Karpas-422 (cell line): Measurements from ENCODE around the gene HACD2. TPM values are rescaled to one million over a fixed set of nuclear protein-coding genes. Genes with fewer than 3 reads are reported as not detected.
A peak's percentile ranks its signal among the peaks of the same experiment; 100 is the strongest.

Experiments
- DNase-seq: peaks from one replicate; pipeline ENCODE4 v3.0.0-alpha.2; 2015
- H2AFZ ChIP-seq: fragments of 200-600 bp; sonication (generic); 2 replicates; pipeline ENCODE4 v1.6.1; 2014; ENCODE audit warnings: antibody characterized with exemption, low read length, mixed read lengths
- H3K27ac ChIP-seq: fragments of 200-600 bp; sonication (generic); 2 replicates; pipeline ENCODE4 v1.5.1; 2014; ENCODE audit warnings: mild to moderate bottlenecking, low read length, moderate library complexity
- H3K27me3 ChIP-seq: fragments of 200-600 bp; sonication (generic); 2 replicates; pipeline ENCODE4 v1.6.1; 2014; ENCODE audit warnings: low read length, mixed read lengths
- H3K36me3 ChIP-seq: fragments of 200-600 bp; sonication (generic); 2 replicates; pipeline ENCODE4 v1.6.1; 2014; ENCODE audit warnings: low read length, mixed read lengths; ENCODE audit not compliant: insufficient read depth
- H3K4me1 ChIP-seq: fragments of 200-600 bp; sonication (generic); 2 replicates; pipeline ENCODE4 v1.6.1; 2014; ENCODE audit warnings: mild to moderate bottlenecking, low read length, mixed read lengths
- H3K4me2 ChIP-seq: fragments of 200-600 bp; sonication (generic); 2 replicates; pipeline ENCODE4 v1.6.1; 2014; ENCODE audit warnings: low read length, low read depth, mild to moderate bottlenecking; ENCODE audit not compliant: poor library complexity, severe bottlenecking
- H3K4me3 ChIP-seq: fragments of 200-600 bp; sonication (generic); 2 replicates; pipeline ENCODE4 v1.5.1; 2014; ENCODE audit warnings: mild to moderate bottlenecking, antibody characterized with exemption, low read length, mixed read lengths
- H3K79me2 ChIP-seq: fragments of 200-600 bp; sonication (generic); 2 replicates; pipeline ENCODE4 v1.6.1; 2014; ENCODE audit warnings: mild to moderate bottlenecking, low read length, mixed read lengths
- H3K9ac ChIP-seq: fragments of 200-600 bp; sonication (generic); 2 replicates; pipeline ENCODE4 v1.6.0; 2014; ENCODE audit warnings: low read length
- H3K9me2 ChIP-seq: fragments of 200-600 bp; sonication (generic), shearing (Covaris generic); replicated peaks from 2 replicates; pipeline ENCODE4 v1.6.0; 2014; ENCODE audit warnings: mild to moderate bottlenecking, low read length, moderate library complexity; ENCODE audit not compliant: insufficient read depth
- H3K9me3 ChIP-seq: fragments of 300-700, 200-600 bp; sonication (generic); 2 replicates; pipeline ENCODE4 v1.6.1; 2014; ENCODE audit warnings: low read length, mixed read lengths
- H4K20me1 ChIP-seq: fragments of 200-600 bp; sonication (generic); 2 replicates; pipeline ENCODE4 v1.6.1; 2014; ENCODE audit warnings: mild to moderate bottlenecking, antibody characterized with exemption, low read length, low read depth; ENCODE audit not compliant: insufficient read depth
- total RNA-seq: library from RNA; depleted of rRNA; stranded (reverse); fragments of >200 nt; shearing (Covaris generic); gene quantifications from 2 replicates; pipeline ENCODE4 v1.2.3, GENCODE V29; 2014; ENCODE audit warnings: low replicate concordance

HACD2 gene
- total RNA-seq, 1 experiment from 2014 or later, result 75.7 TPM

GRCh38 chr3:123593381-123593780 lies 8.5 kb upstream of the HACD2 start:
- H3K36me3 ChIP-seq, result peaks cover 24% of the 10 kb centered on the region
- H3K9ac ChIP-seq, result no peak overlapping the region
- peaks cover 20% of the 10 kb centered on the region for H3K9me3 ChIP-seq
- H3K4me3 ChIP-seq, result no peak overlapping the region
- no peak overlapping the region for H3K27ac ChIP-seq
- no peak overlapping the region for H3K4me2 ChIP-seq
- 0 out of 2 replicates have a peak, but pooled peaks cover 9% of the 10 kb centered on the region for H3K79me2 ChIP-seq
- H3K4me1 ChIP-seq, result no peaks in the 10 kb centered on the region
- DNase-seq, result no peak
- H4K20me1 ChIP-seq, result no peaks in the 10 kb centered on the region
- H2AFZ ChIP-seq, result no peak overlapping the region
- H3K9me2 ChIP-seq, result no peaks in the 10 kb centered on the region
- no peaks in the 10 kb centered on the region for H3K27me3 ChIP-seq

DNA sequence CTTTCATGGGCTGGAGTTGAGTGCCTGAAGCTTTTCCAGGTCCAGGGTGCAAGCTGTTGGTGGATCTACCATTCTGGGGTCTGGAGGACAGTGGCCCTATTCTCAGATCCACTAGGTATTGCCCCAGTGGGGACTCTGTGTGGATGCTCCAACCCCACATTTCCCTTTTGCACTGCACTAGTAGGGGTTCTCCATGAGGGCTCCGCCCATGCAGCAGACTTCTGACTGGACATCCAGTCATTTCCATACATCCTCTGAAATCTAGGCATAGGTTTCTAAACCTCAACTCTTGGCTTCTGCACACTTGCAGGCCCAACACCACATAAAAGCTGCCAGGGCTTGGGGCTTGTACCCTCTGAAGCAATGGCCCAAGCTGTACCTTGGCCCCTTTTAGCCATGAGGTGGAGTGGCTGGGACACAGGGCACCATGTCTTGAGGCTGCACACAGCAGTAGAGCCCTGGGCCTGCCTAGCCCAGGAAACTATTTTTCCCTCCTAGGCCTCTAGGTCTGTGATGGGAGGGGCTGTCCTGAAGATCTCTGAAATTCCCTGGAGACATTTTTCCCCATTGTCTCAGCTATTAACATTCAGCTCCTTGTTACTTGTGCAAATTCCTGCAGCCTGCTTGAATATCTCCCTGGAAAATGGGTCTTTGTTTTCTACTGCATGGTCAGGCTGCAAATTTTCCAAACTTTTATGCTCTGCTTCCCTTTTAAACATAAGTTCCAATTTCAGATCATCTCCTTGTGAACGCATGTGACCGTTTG lies 6.0 kb upstream of the HACD2 start:
- Histone ChIP-seq H3K27ac (no peak overlapping the region), H3K4me1 (peaks cover 9% of the 10 kb centered on the region), H3K9ac (no peak overlapping the region), H3K4me2 (no peak overlapping the region), H3K79me2 (peaks cover 33% of the 10 kb centered on the region), H3K4me3 (no peak overlapping the region), H3K27me3 (no peaks in the 10 kb centered on the region), H2AFZ (no peak overlapping the region), H3K36me3 (peaks cover 40% of the 10 kb centered on the region), H3K9me3 (peaks cover 27% of the 10 kb centered on the region), H4K20me1 (no peaks in the 10 kb centered on the region), H3K9me2 (no peaks in the 10 kb centered on the region)
- no peak for DNase-seq

DNA sequence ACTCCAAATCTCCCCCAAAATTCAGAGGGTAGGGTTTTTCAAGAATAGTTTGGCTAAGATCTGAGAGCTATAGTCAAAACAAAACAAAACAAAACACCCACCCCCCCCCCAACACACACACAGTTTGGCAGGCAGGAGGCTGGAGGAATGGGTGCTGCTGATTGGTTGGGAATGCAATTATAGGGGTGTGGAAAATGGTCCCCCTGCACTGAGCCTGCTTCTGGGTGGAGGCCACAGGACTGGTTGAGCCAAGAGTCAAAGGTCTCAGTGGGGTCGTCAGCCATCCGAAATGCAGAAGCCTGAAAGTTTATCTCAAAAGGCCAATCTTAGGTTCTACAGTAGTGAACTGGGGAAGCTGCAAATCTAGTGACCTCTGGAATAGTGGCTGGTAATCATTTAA lies 2.5 kb upstream of the HACD2 start:
- Histone ChIP-seq H3K4me3 (no peak overlapping the region), H3K4me1 (peaks cover 22% of the 10 kb centered on the region), H2AFZ (no peak overlapping the region), H3K4me2 (no peak overlapping the region), H3K27ac (no peak overlapping the region), H3K27me3 (no peaks in the 10 kb centered on the region), H3K9me2 (no peaks in the 10 kb centered on the region), H3K9me3 (peaks cover 27% of the 10 kb centered on the region), H3K36me3 (peaks cover 41% of the 10 kb centered on the region), H3K9ac (no peak overlapping the region), H3K79me2 (peaks cover 62% of the 10 kb centered on the region), H4K20me1 (no peaks in the 10 kb centered on the region)
- DNase-seq, result no peak

DNA sequence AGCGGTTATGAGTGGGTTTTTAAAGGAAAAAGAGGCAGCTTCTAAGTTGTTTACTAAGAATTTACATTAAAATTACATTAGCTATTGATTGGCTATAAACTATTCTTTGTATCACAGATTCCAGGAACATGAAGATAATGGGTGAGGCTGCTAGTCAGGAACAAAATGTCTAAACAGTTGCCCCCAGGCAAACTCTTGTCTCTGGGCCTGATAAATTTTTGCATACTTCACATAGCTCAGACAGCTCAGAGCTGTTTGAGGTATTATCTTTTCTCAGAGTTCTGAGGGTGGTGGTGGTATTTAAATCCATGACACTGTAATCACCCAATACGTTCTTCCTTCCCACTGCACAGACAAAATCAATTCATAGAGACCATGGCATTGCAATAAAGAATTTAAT lies 2.1 kb upstream of the HACD2 start:
- H3K27ac ChIP-seq, result no peak overlapping the region
- DNase-seq, result no peak
- peak overlapping the region; percentile 97 for H3K4me3 ChIP-seq
- H3K9me3 ChIP-seq, result peaks cover 27% of the 10 kb centered on the region
- peak overlapping the region; percentile 88 for H3K4me2 ChIP-seq
- peak overlapping the region; percentile 84 for H3K9ac ChIP-seq
- peaks cover 45% of the 10 kb centered on the region for H3K36me3 ChIP-seq
- no peaks in the 10 kb centered on the region for H3K27me3 ChIP-seq
- H4K20me1 ChIP-seq, result no peaks in the 10 kb centered on the region
- no peak overlapping the region for H2AFZ ChIP-seq
- peaks cover 26% of the 10 kb centered on the region for H3K4me1 ChIP-seq
- no peaks in the 10 kb centered on the region for H3K9me2 ChIP-seq
- H3K79me2 ChIP-seq, result peaks cover 66% of the 10 kb centered on the region

GRCh38 chr3:123586131-123586530 lies 1.3 kb upstream of the HACD2 start:
- Histone ChIP-seq H3K79me2 (peaks cover 75% of the 10 kb centered on the region), H3K27ac (peak overlapping the region; percentile 78), H3K9ac (peak overlapping the region; percentile 84), H3K4me1 (peaks cover 26% of the 10 kb centered on the region), H3K27me3 (no peaks in the 10 kb centered on the region), H3K4me3 (peak overlapping the region; percentile 97), H3K9me3 (peaks cover 27% of the 10 kb centered on the region), H3K36me3 (peaks cover 52% of the 10 kb centered on the region), H4K20me1 (no peaks in the 10 kb centered on the region), H3K4me2 (peak overlapping the region; percentile 88), H3K9me2 (no peaks in the 10 kb centered on the region), H2AFZ (no peak overlapping the region)
- DNase-seq, result peak; percentile 88

DNA sequence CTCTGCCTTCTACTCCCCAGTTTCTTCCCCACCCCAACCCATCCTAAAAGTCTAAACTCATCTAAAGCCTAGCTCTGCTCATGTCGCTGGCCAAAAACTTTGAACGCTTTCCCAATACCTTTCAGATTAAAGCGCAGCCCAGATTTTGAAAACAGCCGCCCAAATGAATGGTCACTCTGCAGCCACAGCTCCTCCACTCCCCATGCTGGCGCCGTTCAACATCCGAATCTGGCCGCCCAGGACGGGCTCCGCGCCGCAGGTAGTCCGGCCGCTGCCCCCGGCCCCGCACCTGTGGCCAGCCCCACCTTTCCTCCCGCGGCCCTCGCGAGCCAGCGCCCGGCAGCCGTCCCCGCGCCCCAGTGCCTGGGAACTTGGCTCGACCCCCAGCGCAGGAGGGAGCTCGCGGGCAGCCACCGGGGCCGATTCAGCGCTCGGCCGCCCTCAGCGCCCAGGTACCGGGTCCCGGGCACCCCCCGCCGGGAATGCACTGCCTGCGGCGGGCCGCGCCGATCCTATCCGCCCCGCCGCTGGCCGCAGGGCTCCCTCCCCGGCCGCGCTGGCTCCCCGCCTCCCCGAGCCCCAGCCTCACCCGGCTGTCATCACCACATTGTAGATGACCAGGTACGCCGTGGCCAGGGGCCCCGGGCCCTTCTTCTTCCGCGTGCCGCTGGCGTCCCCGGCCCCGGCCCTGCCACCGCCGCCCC lies 417 bp downstream of the HACD2 start:
- H3K27ac ChIP-seq, result peak overlapping the region; percentile 21
- H3K9ac ChIP-seq, result peak overlapping the region; percentile 92
- H3K9me3 ChIP-seq, result peaks cover 11% of the 10 kb centered on the region
- peaks cover 46% of the 10 kb centered on the region for H3K36me3 ChIP-seq
- H3K4me1 ChIP-seq, result peaks cover 26% of the 10 kb centered on the region
- no peaks in the 10 kb centered on the region for H3K9me2 ChIP-seq
- H3K79me2 ChIP-seq, result peaks cover 72% of the 10 kb centered on the region
- peak overlapping the region; percentile 97 for H3K4me3 ChIP-seq
- 0 out of 2 replicates have a peak overlapping the region, but pooled peaks have one; percentile 42 for H2AFZ ChIP-seq
- peak; percentile 64 for DNase-seq
- H3K27me3 ChIP-seq, result no peaks in the 10 kb centered on the region
- H3K4me2 ChIP-seq, result peak overlapping the region; percentile 73
- H4K20me1 ChIP-seq, result no peaks in the 10 kb centered on the region

GRCh38 chr3:123583561-123583960 lies 1.3 kb downstream of the HACD2 start:
- Histone ChIP-seq H3K79me2 (peaks cover 73% of the 10 kb centered on the region), H3K9ac (peak overlapping the region; percentile 92), H3K4me2 (peak overlapping the region; percentile 73), H4K20me1 (no peaks in the 10 kb centered on the region), H2AFZ (no peak overlapping the region), H3K4me3 (peak overlapping the region; percentile 97), H3K9me3 (peaks cover 8% of the 10 kb centered on the region; the same call in 1 of the 2 replicates), H3K36me3 (peaks cover 46% of the 10 kb centered on the region), H3K27ac (peak overlapping the region; percentile 21; the same call in 1 of the 2 replicates), H3K9me2 (no peaks in the 10 kb centered on the region), H3K4me1 (peaks cover 30% of the 10 kb centered on the region), H3K27me3 (no peaks in the 10 kb centered on the region)
- no peak for DNase-seq

GRCh38 chr3:123582315-123582714 lies 2.5 kb downstream of the HACD2 start:
- Histone ChIP-seq H2AFZ (no peak overlapping the region), H3K9ac (peak overlapping the region; percentile 92; the same call in 1 of the 2 replicates), H3K4me1 (peaks cover 41% of the 10 kb centered on the region), H3K36me3 (peaks cover 43% of the 10 kb centered on the region; the same call in 1 of the 2 replicates), H3K9me2 (no peaks in the 10 kb centered on the region), H4K20me1 (no peaks in the 10 kb centered on the region), H3K27ac (peak overlapping the region; percentile 21), H3K9me3 (no peaks in the 10 kb centered on the region), H3K79me2 (peaks cover 74% of the 10 kb centered on the region), H3K27me3 (no peaks in the 10 kb centered on the region), H3K4me3 (peak overlapping the region; percentile 97; the same call in 1 of the 2 replicates), H3K4me2 (peak overlapping the region; percentile 73)
- DNase-seq, result no peak
